ENCODE results near the gene RAB25. TPM values are rescaled to one million over a fixed set of nuclear protein-coding genes. Genes with fewer than 3 reads are reported as not detected.

RAB25 gene
- total and polyA plus RNA-seq, 2 of the 13 experiments (the other 11 are each of a cell fraction or from before 2014, with no cell fraction given), result 0.20 to 0.22 TPM

DNA sequence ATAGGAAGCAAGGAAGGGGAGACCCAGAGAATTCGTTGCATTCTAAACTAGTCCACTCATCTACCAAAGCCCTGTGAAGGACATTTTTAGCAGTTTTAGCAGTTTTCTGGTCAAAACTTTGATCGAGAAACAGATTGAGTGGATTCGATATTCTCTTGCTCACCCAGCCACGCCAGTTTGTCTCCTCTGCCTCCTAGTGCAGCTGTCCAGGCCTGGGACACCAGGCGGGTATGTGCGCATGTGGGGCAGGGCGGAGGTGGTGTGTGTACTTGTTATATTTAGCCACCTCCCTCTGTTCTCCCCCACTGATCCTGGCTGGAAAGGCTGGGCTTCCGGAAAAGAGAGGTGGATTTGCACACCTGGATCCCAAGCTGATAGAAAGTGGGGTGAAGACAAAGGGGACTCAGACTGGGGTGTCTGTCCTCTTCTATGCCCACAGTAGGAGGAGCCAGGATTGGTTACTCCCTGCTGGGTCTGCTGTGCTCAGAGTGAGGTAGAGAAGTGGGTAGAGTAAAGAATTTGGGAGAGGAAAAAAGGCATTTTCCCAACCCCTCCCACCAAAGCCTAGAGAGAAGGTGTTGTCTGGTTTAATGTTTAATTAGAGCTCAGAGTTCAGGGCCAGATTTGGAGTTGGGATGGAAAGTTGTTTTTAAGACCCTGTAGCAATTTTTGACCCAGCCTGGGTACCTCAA lies 57.4 kb downstream of the RAB25 start (continued):
- TF ChIP-seq KDM5A (IDR thresholded peaks at IDR 0.05; ENCODE audit: borderline replicate concordance, low read length) (no peak), KLF16 (CRISPR knock-in tag; IDR thresholded peaks at IDR 0.05) (no peak; a peak in 1 of 4 replicates), MYNN (CRISPR knock-in tag; IDR thresholded peaks at IDR 0.05; ENCODE audit: low read depth) (no peak), FOSL2 (CRISPR knock-in tag; IDR thresholded peaks at IDR 0.05) (peak; percentile 21), ZNF263 (CRISPR knock-in tag; IDR thresholded peaks at IDR 0.05) (no peak), ZFP1 (CRISPR knock-in tag; IDR thresholded peaks at IDR 0.05) (no peak), MNT (IDR thresholded peaks at IDR 0.05) (no peak), ETV6 (CRISPR knock-in tag; conservative IDR thresholded peaks at IDR 0.05) (no peak), ZNF878 (CRISPR knock-in tag; IDR thresholded peaks at IDR 0.05) (no peak), POLR2AphosphoS5 (IDR thresholded peaks at IDR 0.05; ENCODE audit: low read depth, low read length) (peak; percentile 59; the same call in 1 of the 2 replicates), ZNF20 (CRISPR knock-in tag; IDR thresholded peaks at IDR 0.05) (no peak), ZNF775 (CRISPR knock-in tag; IDR thresholded peaks at IDR 0.05; ENCODE audit: borderline replicate concordance) (peak; percentile 83; the same call in 1 of the 2 replicates), MIXL1 (CRISPR knock-in tag; IDR thresholded peaks at IDR 0.05) (peak; percentile 56), PTBP1 (IDR thresholded peaks at IDR 0.05; ENCODE audit: low read depth, low read length, poor library complexity, severe bottlenecking) (no peak), PCBP1 (IDR thresholded peaks at IDR 0.05; ENCODE audit: borderline replicate concordance, low read depth, low read length) (no peak), BORCS8-MEF2B (CRISPR knock-in tag; IDR thresholded peaks at IDR 0.05) (no peak), IKZF4 (CRISPR knock-in tag; IDR thresholded peaks at IDR 0.05; ENCODE audit: borderline replicate concordance, low read depth, not compliant biosample characterization) (no peak), ZNF44 (CRISPR knock-in tag; IDR thresholded peaks at IDR 0.05) (no peak), HNRNPH1 (optimal IDR thresholded peaks at IDR 0.05; ENCODE audit: low read depth, low read length) (no peak), ARNT2 (CRISPR knock-in tag; IDR thresholded peaks at IDR 0.05; ENCODE audit: low read depth) (no peak), HDAC1 (CRISPR knock-in tag; IDR thresholded peaks at IDR 0.05) (no peak), ZNF720 (CRISPR knock-in tag; IDR thresholded peaks at IDR 0.05) (no peak), NFRKB (IDR thresholded peaks at IDR 0.05) (no peak), ZBTB7B (CRISPR knock-in tag; IDR thresholded peaks at IDR 0.05) (no peak; the same call in 1 of the 2 replicates), SP4 (CRISPR knock-in tag; IDR thresholded peaks at IDR 0.05) (no peak), ZNF549 (CRISPR knock-in tag; IDR thresholded peaks at IDR 0.05) (no peak), ZNF33A (CRISPR knock-in tag; IDR thresholded peaks at IDR 0.05; ENCODE audit: borderline replicate concordance) (no peak), ZNF510 (CRISPR knock-in tag; IDR thresholded peaks at IDR 0.05; ENCODE audit: low read depth) (no peak), ETV5 (CRISPR knock-in tag; IDR thresholded peaks at IDR 0.05; ENCODE audit: borderline replicate concordance) (peak; percentile 64; the same call in 1 of the 2 replicates), ZNF792 (CRISPR knock-in tag; IDR thresholded peaks at IDR 0.05) (no peak)
- TF ChIP-seq, protein P1, sequence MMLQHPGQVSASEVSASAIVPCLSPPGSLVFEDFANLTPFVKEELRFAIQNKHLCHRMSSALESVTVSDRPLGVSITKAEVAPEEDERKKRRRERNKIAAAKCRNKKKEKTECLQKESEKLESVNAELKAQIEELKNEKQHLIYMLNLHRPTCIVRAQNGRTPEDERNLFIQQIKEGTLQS (CRISPR knock-in tag; IDR thresholded peaks at IDR 0.05), result no peak
- TF ChIP-seq, protein P2, sequence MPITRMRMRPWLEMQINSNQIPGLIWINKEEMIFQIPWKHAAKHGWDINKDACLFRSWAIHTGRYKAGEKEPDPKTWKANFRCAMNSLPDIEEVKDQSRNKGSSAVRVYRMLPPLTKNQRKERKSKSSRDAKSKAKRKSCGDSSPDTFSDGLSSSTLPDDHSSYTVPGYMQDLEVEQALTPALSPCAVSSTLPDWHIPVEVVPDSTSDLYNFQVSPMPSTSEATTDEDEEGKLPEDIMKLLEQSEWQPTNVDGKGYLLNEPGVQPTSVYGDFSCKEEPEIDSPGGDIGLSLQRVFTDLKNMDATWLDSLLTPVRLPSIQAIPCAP (CRISPR knock-in tag; IDR thresholded peaks at IDR 0.05; ENCODE audit: low read depth), result no peak
